Thyroid gland (tissue), 4 donors: ENCODE measurements around the gene HELLS. TPM values are rescaled to one million over a fixed set of nuclear protein-coding genes. Genes with fewer than 3 reads are reported as not detected.

Source experiments
- DNase-seq, 2 donors: peaks; one replicate each; pipeline ENCODE4 v3.0.0-alpha.2; 2019
- H3K27ac ChIP-seq, 3 donors: fragments of 200-600 bp; sonication (generic); 1 replicate in 2 of 3; 2 replicates in 1 of 3; pipeline ENCODE4 v1.5.1; 2016 to 2019; ENCODE audit warnings: mild to moderate bottlenecking in 1 of 3, moderate library complexity in 1 of 3
- H3K27me3 ChIP-seq: fragments of 200-600 bp; sonication (generic); one replicate; pipeline ENCODE4 v1.5.1; 2019
- H3K36me3 ChIP-seq, 2 donors: fragments of 200-600 bp; sonication (generic); one replicate each; pipeline ENCODE4 v1.5.1; 2016 to 2019
- H3K4me1 ChIP-seq, 2 donors: fragments of 200-600 bp; sonication (generic); one replicate each; pipeline ENCODE4 v1.5.1; 2017 to 2019
- H3K4me3 ChIP-seq, 3 donors: fragments of 200-600 bp; sonication (generic); replicated peaks in 1 of 3; 1 replicate in 2 of 3; 2 replicates in 1 of 3; pipeline ENCODE4 v1.5.1; 2016; ENCODE audit warnings: mild to moderate bottlenecking in 1 of 3
- H3K9me3 ChIP-seq: fragments of 200-600 bp; sonication (generic); one replicate; pipeline ENCODE4 v1.5.1; 2017
- POLR2A ChIP-seq, 2 donors: fragments of 450-650 bp; IDR thresholded peaks; one replicate each; pipeline ENCODE4 v1.6.1; 2017; ENCODE audit warnings: antibody characterized with exemption in 2 of 2, mild to moderate bottlenecking in 2 of 2, moderate library complexity in 1 of 2
- WGBS, 2 donors: methylation state at CpG; one replicate each; pipeline ENCODE4 v1.1.5; 2017; 5-methylcytosine and 5-hydroxymethylcytosine counted together
- intact Hi-C: fragments of 100-400 bp; cut with DNase I; formaldehyde crosslinking; loops from one replicate; pipeline ENCODE4 v1.15.1; 2023
- total RNA-seq, 4 donors: library from RNA; depleted of rRNA; stranded (reverse); fragments of >200 nt; gene quantifications; one replicate each; pipeline ENCODE4 v1.2.3, GENCODE V29; 2016
- TF ChIP-seq, protein P1 (sequence below), 6 experiments: fragments of 200-600 bp in 3 of 6; fragments of 450-650 bp in 3 of 6; sonication (generic) in 3 of 6; IDR thresholded peaks; one replicate each; pipeline ENCODE4 v1.5.1; 2016 to 2019; ENCODE audit warnings: antibody characterized with exemption in 6 of 6, mild to moderate bottlenecking in 2 of 6, inconsistent platforms in 1 of 6, moderate library complexity in 1 of 6

HELLS gene
- total RNA-seq, 4 donors from 2014 or later = 2.7 to 11.2 (median 8.4) TPM

DNA sequence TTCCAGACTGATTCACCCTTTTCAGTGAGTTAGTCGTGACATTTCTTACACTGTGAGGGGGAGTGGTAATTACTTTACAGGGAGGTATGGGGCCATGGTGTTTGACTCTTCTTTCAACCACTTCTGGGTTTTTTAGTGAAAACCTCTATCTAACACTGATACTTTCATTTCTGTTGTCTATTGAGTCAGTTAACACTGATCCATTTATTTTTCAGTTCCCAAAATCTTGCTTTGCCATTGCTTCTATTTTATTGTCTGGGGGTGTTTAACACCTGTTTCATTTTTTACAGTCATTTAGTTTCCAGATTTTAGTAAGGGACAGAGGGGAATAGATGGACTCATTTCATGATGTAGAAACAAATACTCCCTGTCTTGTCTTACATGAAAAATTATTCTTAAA lies 61.5 kb downstream of the HELLS start:
- 87 to 97% methylated on average over 1 of the region's 1 CpG for WGBS, 2 donors
- H3K27ac ChIP-seq = no peak overlapping the region
- no peak overlapping the region for H3K4me3 ChIP-seq
- H3K27me3 ChIP-seq = no peaks in the 10 kb centered on the region
- intact Hi-C loops = no loop called here
- no peak for TF ChIP-seq POLR2A (IDR thresholded peaks at IDR 0.05)
- TF ChIP-seq, protein P1, sequence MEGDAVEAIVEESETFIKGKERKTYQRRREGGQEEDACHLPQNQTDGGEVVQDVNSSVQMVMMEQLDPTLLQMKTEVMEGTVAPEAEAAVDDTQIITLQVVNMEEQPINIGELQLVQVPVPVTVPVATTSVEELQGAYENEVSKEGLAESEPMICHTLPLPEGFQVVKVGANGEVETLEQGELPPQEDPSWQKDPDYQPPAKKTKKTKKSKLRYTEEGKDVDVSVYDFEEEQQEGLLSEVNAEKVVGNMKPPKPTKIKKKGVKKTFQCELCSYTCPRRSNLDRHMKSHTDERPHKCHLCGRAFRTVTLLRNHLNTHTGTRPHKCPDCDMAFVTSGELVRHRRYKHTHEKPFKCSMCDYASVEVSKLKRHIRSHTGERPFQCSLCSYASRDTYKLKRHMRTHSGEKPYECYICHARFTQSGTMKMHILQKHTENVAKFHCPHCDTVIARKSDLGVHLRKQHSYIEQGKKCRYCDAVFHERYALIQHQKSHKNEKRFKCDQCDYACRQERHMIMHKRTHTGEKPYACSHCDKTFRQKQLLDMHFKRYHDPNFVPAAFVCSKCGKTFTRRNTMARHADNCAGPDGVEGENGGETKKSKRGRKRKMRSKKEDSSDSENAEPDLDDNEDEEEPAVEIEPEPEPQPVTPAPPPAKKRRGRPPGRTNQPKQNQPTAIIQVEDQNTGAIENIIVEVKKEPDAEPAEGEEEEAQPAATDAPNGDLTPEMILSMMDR (IDR thresholded peaks at IDR 0.05) = no peak
- H3K9me3 ChIP-seq = no peaks in the 10 kb centered on the region
- no peaks in the 10 kb centered on the region for H3K36me3 ChIP-seq
- DNase-seq = no peak
- no peaks in the 10 kb centered on the region for H3K4me1 ChIP-seq

- no peak for DNase-seq
- no peak for TF ChIP-seq POLR2A (IDR thresholded peaks at IDR 0.05)
- TF ChIP-seq, protein P1 (IDR thresholded peaks at IDR 0.05) = no peak
- no peaks in the 10 kb centered on the region for H3K9me3 ChIP-seq
Observed at GRCh38 chr10:94608559-94608958, 63.0 kb downstream of the HELLS start.

GRCh38 chr10:94614558-94614957 lies 69.0 kb downstream of the HELLS start:
- TF ChIP-seq POLR2A (IDR thresholded peaks at IDR 0.05) = no peak
- 88 to 91% methylated on average over 2 of the region's 2 CpGs for WGBS, 2 donors
- intact Hi-C loops = no loop called here
- Histone ChIP-seq H3K27me3 (no peaks in the 10 kb centered on the region), H3K4me3 (no peak overlapping the region), H3K27ac (no peak overlapping the region), H3K4me1 (no peaks in the 10 kb centered on the region), H3K9me3 (no peaks in the 10 kb centered on the region), H3K36me3 (no peaks in the 10 kb centered on the region)
- DNase-seq = no peak

More at GRCh38 chr10:94608559-94608958, 63.0 kb downstream of the HELLS start:
- Histone ChIP-seq H3K27ac (no peak overlapping the region), H3K4me1 (no peaks in the 10 kb centered on the region), H3K4me3 (no peak overlapping the region), H3K27me3 (no peaks in the 10 kb centered on the region), H3K36me3 (no peaks in the 10 kb centered on the region)
- 82 to 92% methylated on average over 4 of the region's 4 CpGs for WGBS, 2 donors
- intact Hi-C loops = no loop called here

DNA sequence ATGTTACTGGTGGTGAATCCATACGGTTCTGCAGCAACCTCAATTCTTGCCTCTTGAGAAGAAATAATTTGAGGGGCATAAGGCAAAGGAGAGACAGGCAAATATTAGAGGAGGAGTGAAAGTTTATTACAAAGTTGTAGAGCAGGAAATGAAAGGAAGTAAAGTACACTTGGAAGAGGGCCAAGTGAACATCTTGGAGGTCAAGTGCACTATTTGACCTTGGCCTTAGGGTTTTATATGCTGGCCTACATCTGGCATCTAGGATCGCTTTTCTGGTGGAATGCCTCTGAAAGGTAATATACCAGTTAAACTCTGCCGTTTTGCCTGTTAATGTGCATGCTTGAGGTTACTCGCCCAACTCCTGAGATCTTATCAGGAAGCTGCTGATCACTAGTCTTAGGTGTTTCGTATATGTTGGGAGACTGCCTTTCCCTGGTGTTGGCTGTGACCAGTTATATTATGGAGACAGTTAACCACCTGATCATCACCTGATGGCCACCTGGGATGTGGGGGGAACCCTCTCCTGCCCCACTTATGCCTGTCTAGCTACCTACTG lies 71.9 kb downstream of the HELLS start:
- Histone ChIP-seq H3K27ac (no peak overlapping the region), H3K4me1 (no peaks in the 10 kb centered on the region), H3K4me3 (no peak overlapping the region), H3K9me3 (no peaks in the 10 kb centered on the region), H3K36me3 (no peaks in the 10 kb centered on the region), H3K27me3 (no peaks in the 10 kb centered on the region)
- intact Hi-C loops = no loop called here
- WGBS, 2 donors = 63 to 69% methylated on average over 5 of the region's 5 CpGs
- no peak for DNase-seq
- no peak for TF ChIP-seq POLR2A (IDR thresholded peaks at IDR 0.05)
- TF ChIP-seq, protein P1 (IDR thresholded peaks at IDR 0.05) = no peak

DNA sequence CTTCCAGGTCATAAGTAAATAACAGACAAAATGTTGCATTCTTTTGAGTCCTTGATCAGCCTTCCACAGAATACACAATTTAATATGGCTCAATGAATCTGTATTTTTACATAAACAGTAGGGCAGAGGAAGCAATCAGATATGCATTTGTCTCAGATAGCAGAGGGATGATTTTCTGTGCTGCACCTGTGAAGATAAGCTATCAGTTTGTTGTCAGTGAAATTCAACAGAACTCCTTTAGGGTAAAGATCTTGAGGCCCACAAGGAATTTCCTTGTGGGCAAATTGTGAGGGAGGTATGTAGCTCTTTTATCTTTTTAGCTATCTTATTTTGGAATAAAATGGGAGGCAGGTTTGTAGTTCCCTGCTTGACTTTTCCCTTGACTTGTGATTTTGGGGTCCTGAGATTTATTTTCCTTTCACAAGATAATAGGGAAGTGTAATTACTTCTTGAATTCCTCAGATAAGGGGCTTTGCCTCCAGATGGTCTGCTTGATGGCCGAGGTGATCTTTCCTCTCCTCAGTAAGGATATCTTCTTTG lies 77.1 kb downstream of the HELLS start:
- TF ChIP-seq, protein P1 (IDR thresholded peaks at IDR 0.05) = no peak
- no peak for TF ChIP-seq POLR2A (IDR thresholded peaks at IDR 0.05)
- no peak for DNase-seq
- WGBS, 2 donors = 71 to 74% methylated on average over 1 of the region's 1 CpG
- H3K9me3 ChIP-seq = no peaks in the 10 kb centered on the region
- intact Hi-C loops = no loop called here
- H3K27ac ChIP-seq = no peak overlapping the region
- no peak overlapping the region for H3K4me3 ChIP-seq
- no peaks in the 10 kb centered on the region for H3K36me3 ChIP-seq
- H3K27me3 ChIP-seq = no peaks in the 10 kb centered on the region
- H3K4me1 ChIP-seq = no peaks in the 10 kb centered on the region
